22Rv1 (cell line): ENCODE results near the gene IQCC.

ENCODE experiments used
- CTCF ChIP-seq: fragments of 450-650 bp; IDR thresholded peaks from 2 replicates; pipeline ENCODE4 v1.5.1; 2017; ENCODE audit warnings: mild to moderate bottlenecking
- ZFX ChIP-seq: fragments of 450-650 bp; IDR thresholded peaks from 2 replicates; pipeline ENCODE4 v1.6.1; 2017; ENCODE audit warnings: antibody characterized with exemption, borderline replicate concordance

- TF ChIP-seq CTCF (no peak), ZFX (no peak)
Measured at GRCh38 chr1:32195972-32196823, 9.3 kb upstream of the IQCC start.
